Measurements from ENCODE around the gene SERAC1.
"Not testable (repeated sequence)": the region's sequence is repeated elsewhere in the genome, so short reads cannot be mapped to it uniquely, and the experiment has no call there.

Gene SERAC1

GRCh38 chr6:158183174-158183972, 15.3 kb upstream of the SERAC1 start:
- not testable (repeated sequence) for H4K5ac ChIP-seq (ENCODE audit: low read length); H3K27me3 ChIP-seq (ENCODE audit: insufficient read depth, low read length, poor library complexity); H3K56ac ChIP-seq (ENCODE audit: low read length); H2AK5ac ChIP-seq (ENCODE audit: low read length); H2BK15ac ChIP-seq (replicated peaks; ENCODE audit: low read depth); H3K4me2 ChIP-seq (ENCODE audit: low read length); H3K4me3 ChIP-seq (ENCODE audit: low read length); H4K8ac ChIP-seq (ENCODE audit: low read depth, low read length); H2BK5ac ChIP-seq (ENCODE audit: low read length); H3K4me1 ChIP-seq (ENCODE audit: control insufficient read depth, low read depth, low read length); H2BK120ac ChIP-seq (ENCODE audit: low read depth, low read length); H3K23ac ChIP-seq (ENCODE audit: low read length); H3K27ac ChIP-seq (ENCODE audit: low read depth, low read length); H3K79me2 ChIP-seq (ENCODE audit: control insufficient read depth, insufficient read depth, low read length); H3K4ac ChIP-seq (ENCODE audit: low read depth, low read length); H3K9ac ChIP-seq (ENCODE audit: low read length); H3K18ac ChIP-seq (ENCODE audit: low read length); H3K79me1 ChIP-seq (ENCODE audit: low read length); H3K36me3 ChIP-seq (ENCODE audit: control insufficient read depth, insufficient read depth, low read length)
- no CpG with 5 or more reads among the region's 16 CpGs for WGBS (ENCODE audit: extremely low coverage, insufficient coverage, low lambda C conversion rate)
- peak; percentile 49 for DNase-seq

GRCh38 chr6:158177712-158178111, 9.7 kb upstream of the SERAC1 start:
- not testable (repeated sequence) for H3K27ac ChIP-seq (ENCODE audit: low read depth, low read length); H3K79me1 ChIP-seq (ENCODE audit: low read length); H4K8ac ChIP-seq (ENCODE audit: low read depth, low read length); H3K4me1 ChIP-seq (ENCODE audit: control insufficient read depth, low read depth, low read length); H2BK120ac ChIP-seq (ENCODE audit: low read depth, low read length); H4K5ac ChIP-seq (ENCODE audit: low read length); H3K56ac ChIP-seq (ENCODE audit: low read length); H3K9ac ChIP-seq (ENCODE audit: low read length); H2AK5ac ChIP-seq (ENCODE audit: low read length); H3K18ac ChIP-seq (ENCODE audit: low read length); H3K4ac ChIP-seq (ENCODE audit: low read depth, low read length); H3K36me3 ChIP-seq (ENCODE audit: control insufficient read depth, insufficient read depth, low read length); H3K27me3 ChIP-seq (ENCODE audit: insufficient read depth, low read length, poor library complexity); H2BK15ac ChIP-seq (replicated peaks; ENCODE audit: low read depth); H2BK5ac ChIP-seq (ENCODE audit: low read length); H3K4me2 ChIP-seq (ENCODE audit: low read length); H3K4me3 ChIP-seq (ENCODE audit: low read length); H3K23ac ChIP-seq (ENCODE audit: low read length); DNase-seq; H3K79me2 ChIP-seq (ENCODE audit: control insufficient read depth, insufficient read depth, low read length)
- no CpG with 5 or more reads among the region's 3 CpGs for WGBS (ENCODE audit: extremely low coverage, insufficient coverage, low lambda C conversion rate)

- H4K5ac ChIP-seq (ENCODE audit: low read length), result no peak overlapping the region
- H3K4me3 ChIP-seq (ENCODE audit: low read length), result no peak overlapping the region
Measured at GRCh38 chr6:158175111-158175510, 7.0 kb upstream of the SERAC1 start.

GRCh38 chr6:158174514-158174913, 6.5 kb upstream of the SERAC1 start:
- H3K27ac ChIP-seq (ENCODE audit: low read depth, low read length), result no peak overlapping the region
- no peaks in the 10 kb centered on the region for H3K27me3 ChIP-seq (ENCODE audit: insufficient read depth, low read length, poor library complexity)
- H3K4me1 ChIP-seq (ENCODE audit: control insufficient read depth, low read depth, low read length), result no peaks in the 10 kb centered on the region
- no peaks in the 10 kb centered on the region for H3K36me3 ChIP-seq (ENCODE audit: control insufficient read depth, insufficient read depth, low read length)
- H2BK15ac ChIP-seq (replicated peaks; ENCODE audit: low read depth), result no peak overlapping the region
- no CpG with 5 or more reads among the region's 2 CpGs for WGBS (ENCODE audit: extremely low coverage, insufficient coverage, low lambda C conversion rate)
- H3K18ac ChIP-seq (ENCODE audit: low read length), result no peak overlapping the region
- H4K8ac ChIP-seq (ENCODE audit: low read depth, low read length), result no peak overlapping the region
- H2AK5ac ChIP-seq (ENCODE audit: low read length), result no peak overlapping the region
- H3K4me3 ChIP-seq (ENCODE audit: low read length), result no peak overlapping the region
- no peaks in the 10 kb centered on the region for H3K79me2 ChIP-seq (ENCODE audit: control insufficient read depth, insufficient read depth, low read length)
- no peak overlapping the region for H3K9ac ChIP-seq (ENCODE audit: low read length)
- no peak for DNase-seq
- no peak overlapping the region for H3K23ac ChIP-seq (ENCODE audit: low read length)
- H2BK120ac ChIP-seq (ENCODE audit: low read depth, low read length), result no peak overlapping the region
- no peaks in the 10 kb centered on the region for H3K79me1 ChIP-seq (ENCODE audit: low read length)
- H3K56ac ChIP-seq (ENCODE audit: low read length), result no peak overlapping the region
- H2BK5ac ChIP-seq (ENCODE audit: low read length), result no peak overlapping the region
- no peak overlapping the region for H3K4ac ChIP-seq (ENCODE audit: low read depth, low read length)
- H3K4me2 ChIP-seq (ENCODE audit: low read length), result no peak overlapping the region
- no peak overlapping the region for H4K5ac ChIP-seq (ENCODE audit: low read length)

More at GRCh38 chr6:158175111-158175510, 7.0 kb upstream of the SERAC1 start:
- H4K8ac ChIP-seq (ENCODE audit: low read depth, low read length), result no peak overlapping the region
- H2BK15ac ChIP-seq (replicated peaks; ENCODE audit: low read depth), result no peak overlapping the region
- no peak overlapping the region for H3K56ac ChIP-seq (ENCODE audit: low read length)
- no peak overlapping the region for H2AK5ac ChIP-seq (ENCODE audit: low read length)
- no peak overlapping the region for H3K4ac ChIP-seq (ENCODE audit: low read depth, low read length)
- H3K4me1 ChIP-seq (ENCODE audit: control insufficient read depth, low read depth, low read length), result no peaks in the 10 kb centered on the region
- H3K27ac ChIP-seq (ENCODE audit: low read depth, low read length), result no peak overlapping the region
- no peaks in the 10 kb centered on the region for H3K36me3 ChIP-seq (ENCODE audit: control insufficient read depth, insufficient read depth, low read length)
- no peak overlapping the region for H2BK120ac ChIP-seq (ENCODE audit: low read depth, low read length)
- H3K79me2 ChIP-seq (ENCODE audit: control insufficient read depth, insufficient read depth, low read length), result no peaks in the 10 kb centered on the region
- DNase-seq, result no peak
- no peak overlapping the region for H3K23ac ChIP-seq (ENCODE audit: low read length)
- no CpG with 5 or more reads among the region's 3 CpGs for WGBS (ENCODE audit: extremely low coverage, insufficient coverage, low lambda C conversion rate)
- H3K79me1 ChIP-seq (ENCODE audit: low read length), result no peaks in the 10 kb centered on the region
- H2BK5ac ChIP-seq (ENCODE audit: low read length), result no peak overlapping the region
- H3K27me3 ChIP-seq (ENCODE audit: insufficient read depth, low read length, poor library complexity), result no peaks in the 10 kb centered on the region
- no peak overlapping the region for H3K4me2 ChIP-seq (ENCODE audit: low read length)
- H3K18ac ChIP-seq (ENCODE audit: low read length), result no peak overlapping the region
- H3K9ac ChIP-seq (ENCODE audit: low read length), result no peak overlapping the region

GRCh38 chr6:158174024-158174423, 6.0 kb upstream of the SERAC1 start:
- Histone ChIP-seq H3K79me2 (ENCODE audit: control insufficient read depth, insufficient read depth, low read length) (no peaks in the 10 kb centered on the region), H3K9ac (ENCODE audit: low read length) (no peak overlapping the region), H3K27me3 (ENCODE audit: insufficient read depth, low read length, poor library complexity) (no peaks in the 10 kb centered on the region), H3K4me2 (ENCODE audit: low read length) (no peak overlapping the region), H4K5ac (ENCODE audit: low read length) (no peak overlapping the region), H3K4ac (ENCODE audit: low read depth, low read length) (no peak overlapping the region), H3K27ac (ENCODE audit: low read depth, low read length) (no peak overlapping the region), H2BK5ac (ENCODE audit: low read length) (no peak overlapping the region), H2AK5ac (ENCODE audit: low read length) (no peak overlapping the region), H3K36me3 (ENCODE audit: control insufficient read depth, insufficient read depth, low read length) (no peaks in the 10 kb centered on the region), H3K4me1 (ENCODE audit: control insufficient read depth, low read depth, low read length) (no peaks in the 10 kb centered on the region), H3K56ac (ENCODE audit: low read length) (no peak overlapping the region), H4K8ac (ENCODE audit: low read depth, low read length) (no peak overlapping the region), H3K79me1 (ENCODE audit: low read length) (no peaks in the 10 kb centered on the region), H3K4me3 (ENCODE audit: low read length) (no peak overlapping the region), H2BK120ac (ENCODE audit: low read depth, low read length) (no peak overlapping the region), H3K23ac (ENCODE audit: low read length) (no peak overlapping the region), H2BK15ac (replicated peaks; ENCODE audit: low read depth) (no peak overlapping the region), H3K18ac (ENCODE audit: low read length) (no peak overlapping the region)
- WGBS (ENCODE audit: extremely low coverage, insufficient coverage, low lambda C conversion rate), result no CpG with 5 or more reads among the region's 2 CpGs
- no peak for DNase-seq

- no peak overlapping the region for H4K8ac ChIP-seq (ENCODE audit: low read depth, low read length)
- no peak overlapping the region for H4K5ac ChIP-seq (ENCODE audit: low read length)
- H3K27ac ChIP-seq (ENCODE audit: low read depth, low read length), result no peak overlapping the region
- H3K79me2 ChIP-seq (ENCODE audit: control insufficient read depth, insufficient read depth, low read length), result no peaks in the 10 kb centered on the region
- no peaks in the 10 kb centered on the region for H3K79me1 ChIP-seq (ENCODE audit: low read length)
- DNase-seq, result no peak
- H3K18ac ChIP-seq (ENCODE audit: low read length), result no peak overlapping the region
- no peak overlapping the region for H3K9ac ChIP-seq (ENCODE audit: low read length)
- H3K4me3 ChIP-seq (ENCODE audit: low read length), result no peak overlapping the region
- H2BK120ac ChIP-seq (ENCODE audit: low read depth, low read length), result no peak overlapping the region
- no peaks in the 10 kb centered on the region for H3K27me3 ChIP-seq (ENCODE audit: insufficient read depth, low read length, poor library complexity)
- no peaks in the 10 kb centered on the region for H3K4me1 ChIP-seq (ENCODE audit: control insufficient read depth, low read depth, low read length)
- H3K23ac ChIP-seq (ENCODE audit: low read length), result no peak overlapping the region
- no peak overlapping the region for H2AK5ac ChIP-seq (ENCODE audit: low read length)
- no peak overlapping the region for H3K56ac ChIP-seq (ENCODE audit: low read length)
- no peak overlapping the region for H2BK5ac ChIP-seq (ENCODE audit: low read length)
- H3K4ac ChIP-seq (ENCODE audit: low read depth, low read length), result no peak overlapping the region
- WGBS (ENCODE audit: extremely low coverage, insufficient coverage, low lambda C conversion rate), result no CpG with 5 or more reads among the region's 5 CpGs
- no peaks in the 10 kb centered on the region for H3K36me3 ChIP-seq (ENCODE audit: control insufficient read depth, insufficient read depth, low read length)
- no peak overlapping the region for H3K4me2 ChIP-seq (ENCODE audit: low read length)
- no peak overlapping the region for H2BK15ac ChIP-seq (replicated peaks; ENCODE audit: low read depth)
Measured at GRCh38 chr6:158172001-158172400, 3.9 kb upstream of the SERAC1 start.

Data from mesendoderm (in vitro differentiated cells).